GM12891 (cell line): ENCODE results near the gene CDKN2B.

Experiments used
- DNase-seq: peaks from one replicate; pipeline ENCODE4 v3.0.0; 2011; ENCODE audit warnings: low spot score; ENCODE audit not compliant: insufficient read length
- FAIRE-seq: peaks from 2 replicates; lab custom pipeline; 2011; peaks lifted over from hg19 to GRCh38; lab: Jason Lieb, UNC
- PAX5 ChIP-seq: IDR thresholded peaks from 2 replicates; pipeline ENCODE4 v1.6.1; 2011; ENCODE audit warnings: low read length, moderate library complexity, mild to moderate bottlenecking; ENCODE audit not compliant: insufficient read depth, severe bottlenecking
- POLR2A ChIP-seq: IDR thresholded peaks from 2 replicates; pipeline ENCODE4 v1.6.1; 2011; ENCODE audit warnings: low read depth, low read length, control low read depth
- POLR2AphosphoS5 ChIP-seq: IDR thresholded peaks from 2 replicates; pipeline ENCODE4 v1.6.1; 2011; ENCODE audit warnings: low read depth, low read length, control low read depth
- POU2F2 ChIP-seq: IDR thresholded peaks from 2 replicates; pipeline ENCODE4 v1.6.1; 2011; ENCODE audit warnings: low read depth, mild to moderate bottlenecking, control low read depth, low read length, moderate library complexity
- SPI1 ChIP-seq: IDR thresholded peaks from 2 replicates; pipeline ENCODE4 v1.6.1; 2011; ENCODE audit warnings: low read depth, low read length, control low read depth
- TAF1 ChIP-seq: IDR thresholded peaks from 2 replicates; pipeline ENCODE4 v1.6.1; 2011; ENCODE audit warnings: low read depth, low read length, control low read depth

The CDKN2B gene

DNA sequence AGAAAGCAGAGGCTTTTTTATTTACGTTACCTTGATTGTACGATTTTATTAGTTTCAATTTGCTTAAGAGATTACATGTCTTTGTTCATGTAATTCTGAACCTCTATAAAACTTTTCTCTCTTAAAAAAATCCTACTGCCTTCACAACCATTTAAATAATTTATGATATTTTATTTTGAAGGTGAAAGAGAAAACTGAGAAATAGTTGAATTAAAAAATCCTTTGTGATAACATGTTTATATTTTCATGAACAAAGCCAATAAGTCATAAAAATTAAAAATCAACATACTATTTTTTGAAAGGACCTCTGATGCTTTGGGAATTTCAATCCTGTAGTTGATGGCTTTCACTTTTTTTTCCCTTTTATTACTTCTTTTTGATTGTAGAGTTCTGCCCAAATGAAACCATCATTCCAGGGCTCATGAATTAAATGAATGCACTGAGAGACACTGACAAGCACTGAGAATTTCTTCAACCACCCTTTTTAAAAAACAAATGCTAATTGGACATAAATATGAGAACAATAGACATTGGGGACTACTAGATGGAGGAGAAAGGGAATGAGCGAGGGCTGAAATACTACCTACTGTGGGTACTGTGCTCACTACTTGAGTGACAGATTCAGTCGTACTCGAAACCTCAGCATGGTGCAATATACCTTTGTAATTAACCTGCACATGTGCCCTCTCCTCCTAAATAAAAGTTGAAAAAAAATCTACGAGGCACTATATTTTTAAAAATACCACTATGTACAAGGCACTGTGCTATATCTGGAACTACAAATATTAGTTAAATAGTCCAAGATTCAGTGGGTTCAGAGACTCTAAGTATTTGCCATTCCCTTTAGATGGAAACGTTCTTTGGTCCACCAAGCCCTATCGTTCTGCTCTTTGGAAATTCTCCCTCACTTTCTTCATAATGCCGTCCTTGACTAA, 20.8 kb downstream of the CDKN2B start:
- DNase-seq (no peak), FAIRE-seq (no peak)
- TF ChIP-seq PAX5: no peak
- no peak for TF ChIP-seq POLR2A

DNA sequence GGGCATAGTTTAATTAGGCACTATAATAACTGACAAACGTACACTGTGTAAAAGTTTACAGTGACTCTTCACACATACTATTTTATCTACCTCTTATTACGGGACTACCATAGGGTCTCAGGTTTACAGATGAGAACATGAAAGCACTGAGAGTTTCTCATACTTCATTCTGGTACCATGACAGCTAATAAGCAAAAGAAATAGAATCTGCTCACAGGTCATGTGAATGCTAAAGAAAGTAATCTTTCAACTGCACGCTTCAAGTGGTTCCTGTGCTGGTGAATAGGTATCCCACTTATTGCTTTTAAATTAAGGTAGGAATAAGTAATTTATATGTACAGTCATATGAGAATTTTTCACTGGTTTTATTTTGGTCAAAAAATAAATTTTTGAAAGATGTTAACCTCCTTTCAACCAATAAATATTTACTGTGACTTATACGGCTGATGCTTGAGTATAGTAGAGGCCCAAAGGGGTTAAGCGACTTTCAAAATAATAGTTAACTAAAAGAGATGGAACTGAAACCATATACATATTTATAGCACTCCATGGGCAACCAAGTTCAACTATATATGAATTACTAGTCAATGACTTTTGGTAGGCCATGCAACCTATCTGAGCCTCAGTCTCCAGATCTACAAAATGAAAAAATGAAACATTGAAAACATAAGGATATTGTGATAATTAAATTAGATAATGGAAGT, 23.0 kb downstream of the CDKN2B start:
- DNase-seq: no peak
- no peak for TF ChIP-seq TAF1
- no peak for TF ChIP-seq PAX5
- no peak for TF ChIP-seq SPI1
- no peak for TF ChIP-seq POU2F2
- no peak for TF ChIP-seq POLR2AphosphoS5
- no peak for TF ChIP-seq POLR2A
- no peak for FAIRE-seq

DNA sequence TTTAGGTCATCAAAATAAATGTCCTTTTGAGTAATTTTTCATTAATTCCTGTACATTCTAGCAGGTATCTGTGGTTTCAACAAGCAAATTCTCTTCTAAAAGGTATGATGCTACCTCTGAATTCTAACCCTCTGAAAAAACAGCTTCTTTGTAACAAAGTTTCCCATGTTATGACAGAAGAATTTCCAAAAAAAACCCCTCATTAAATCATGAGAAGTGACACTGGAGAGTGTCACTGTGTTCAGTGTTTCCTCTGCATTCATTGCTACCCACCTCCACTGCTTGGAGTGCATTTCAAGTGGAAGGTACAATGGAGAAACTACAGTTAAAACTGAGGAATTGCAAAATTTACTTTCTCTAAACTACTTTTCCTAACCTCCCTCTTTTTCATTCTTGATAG, 25.0 kb downstream of the CDKN2B start:
- FAIRE-seq (no peak), DNase-seq (no peak)
- no peak for TF ChIP-seq PAX5
- no peak for TF ChIP-seq SPI1
- no peak for TF ChIP-seq POU2F2
- no peak for TF ChIP-seq TAF1
- TF ChIP-seq POLR2A: no peak
- no peak for TF ChIP-seq POLR2AphosphoS5

DNA sequence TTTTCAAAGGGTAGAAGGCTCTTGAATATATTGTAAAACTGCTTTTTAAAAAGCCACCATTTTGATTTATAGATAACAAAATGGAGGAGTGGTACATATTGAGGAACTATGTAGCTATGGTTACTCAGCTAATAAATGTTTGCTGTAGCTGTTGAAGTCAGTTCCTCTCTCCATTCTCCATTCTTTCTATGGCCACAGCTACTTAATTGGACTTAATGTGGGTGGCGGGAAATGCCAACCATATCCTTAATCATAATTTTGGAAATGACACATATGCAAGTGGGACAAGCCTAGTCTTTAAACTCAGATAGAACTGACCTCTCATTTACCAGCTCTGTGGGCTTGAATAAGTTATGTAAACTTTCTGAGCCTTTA, 25.6 kb downstream of the CDKN2B start:
- no peak for DNase-seq
- no peak for FAIRE-seq
- TF ChIP-seq POLR2A (no peak), PAX5 (no peak), POU2F2 (no peak), POLR2AphosphoS5 (no peak), SPI1 (no peak), TAF1 (no peak)

DNA sequence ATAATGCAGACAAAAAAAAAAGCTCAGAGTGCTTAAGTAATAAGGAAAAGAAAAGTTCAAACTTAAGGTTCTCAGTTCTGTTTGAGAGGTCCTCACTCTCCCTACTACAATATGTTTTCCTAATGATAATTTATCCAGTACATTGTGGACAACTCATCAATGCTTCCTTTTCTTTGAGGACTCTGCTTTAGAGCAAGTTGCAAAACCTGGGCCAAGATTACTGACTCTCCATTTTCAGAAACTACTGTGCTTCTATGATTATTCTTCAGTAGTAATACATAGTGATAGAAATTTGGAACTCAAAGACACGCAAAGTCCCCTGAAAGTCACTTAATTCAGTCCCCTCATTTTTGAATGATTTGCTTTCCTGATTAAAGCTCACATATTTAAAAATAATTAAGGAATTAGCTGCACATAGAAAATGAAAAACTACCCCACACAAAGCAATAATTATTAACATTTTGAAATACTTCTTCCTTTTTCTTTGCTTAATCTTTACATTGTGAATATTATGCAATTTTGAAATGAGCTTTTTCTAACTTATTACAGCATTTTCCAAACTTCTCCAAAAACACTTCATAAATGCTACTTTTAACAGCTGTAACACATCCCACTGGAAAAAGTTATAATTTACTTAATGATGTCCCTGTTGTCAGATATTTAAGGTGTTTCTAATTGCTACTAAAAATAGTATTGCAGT, 26.1 kb downstream of the CDKN2B start:
- TF ChIP-seq POU2F2 (no peak), POLR2AphosphoS5 (no peak), SPI1 (no peak), PAX5 (no peak), POLR2A (no peak), TAF1 (no peak)
- DNase-seq: no peak
- FAIRE-seq: no peak

DNA sequence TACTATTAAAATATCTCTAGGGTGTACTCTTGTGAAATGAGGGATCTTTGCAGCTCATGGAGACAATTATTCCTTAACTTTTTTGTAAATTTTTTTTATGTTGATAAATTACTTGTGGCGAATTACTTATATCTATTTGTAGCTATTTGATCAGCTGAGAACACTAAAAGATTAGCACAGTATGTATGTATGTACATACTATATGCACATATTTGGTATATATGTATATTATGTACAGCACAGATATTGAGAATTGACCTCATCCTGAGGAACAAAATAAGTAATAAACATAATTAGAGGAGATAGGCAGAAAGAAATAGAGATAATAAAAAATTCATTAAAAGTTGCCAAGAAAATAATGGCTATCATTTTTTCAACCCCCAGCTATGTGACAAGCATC, 26.7 kb downstream of the CDKN2B start:
- TF ChIP-seq POU2F2: no peak
- TF ChIP-seq POLR2AphosphoS5: no peak
- no peak for DNase-seq
- FAIRE-seq: no peak

DNA sequence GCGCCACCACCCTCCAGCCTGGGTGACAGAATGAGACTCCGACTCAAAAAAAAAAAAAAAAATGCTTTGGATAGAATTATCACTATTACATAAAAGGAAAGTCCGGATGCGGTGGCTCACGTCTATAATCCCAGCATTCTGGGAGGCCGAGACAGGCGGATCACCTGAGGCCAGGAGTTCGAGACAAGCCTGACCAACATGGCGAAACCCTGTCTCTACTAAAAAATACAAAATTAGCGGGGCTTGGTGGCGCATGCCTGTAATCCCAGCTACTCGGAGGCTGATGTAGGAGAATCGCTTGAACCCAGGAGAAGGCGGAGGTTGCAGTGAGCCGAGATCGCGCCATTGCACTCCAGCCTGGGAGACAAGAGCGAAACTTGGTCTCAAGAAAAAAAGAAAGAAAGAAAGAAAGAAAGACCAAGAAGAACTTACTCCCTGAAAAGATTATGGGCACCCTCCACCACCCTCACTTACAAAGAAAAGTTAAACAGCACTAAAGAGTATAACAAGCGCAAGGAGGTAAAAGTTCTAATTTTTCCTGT, 32.7 kb downstream of the CDKN2B start:
- FAIRE-seq: no peak
- no peak for TF ChIP-seq POU2F2
- no peak for TF ChIP-seq POLR2AphosphoS5
- no peak for TF ChIP-seq SPI1
- TF ChIP-seq TAF1: no peak
- TF ChIP-seq PAX5: no peak
- TF ChIP-seq POLR2A: no peak
- no peak for DNase-seq

DNA sequence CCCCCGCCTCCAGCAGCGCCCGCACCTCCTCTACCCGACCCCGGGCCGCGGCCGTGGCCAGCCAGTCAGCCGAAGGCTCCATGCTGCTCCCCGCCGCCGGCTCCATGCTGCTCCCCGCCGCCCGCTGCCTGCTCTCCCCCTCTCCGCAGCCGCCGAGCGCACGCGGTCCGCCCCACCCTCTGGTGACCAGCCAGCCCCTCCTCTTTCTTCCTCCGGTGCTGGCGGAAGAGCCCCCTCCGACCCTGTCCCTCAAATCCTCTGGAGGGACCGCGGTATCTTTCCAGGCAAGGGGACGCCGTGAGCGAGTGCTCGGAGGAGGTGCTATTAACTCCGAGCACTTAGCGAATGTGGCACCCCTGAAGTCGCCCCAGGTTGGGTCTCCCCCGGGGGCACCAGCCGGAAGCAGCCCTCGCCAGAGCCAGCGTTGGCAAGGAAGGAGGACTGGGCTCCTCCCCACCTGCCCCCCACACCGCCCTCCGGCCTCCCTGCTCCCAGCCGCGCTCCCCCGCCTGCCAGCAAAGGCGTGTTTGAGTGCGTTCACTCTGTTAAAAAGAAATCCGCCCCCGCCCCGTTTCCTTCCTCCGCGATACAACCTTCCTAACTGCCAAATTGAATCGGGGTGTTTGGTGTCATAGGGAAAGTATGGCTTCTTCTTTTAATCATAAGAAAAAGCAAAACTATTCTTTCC, 34.2 kb downstream of the CDKN2B start:
- TF ChIP-seq POU2F2 (no peak), POLR2A (no peak), TAF1 (no peak), PAX5 (no peak), POLR2AphosphoS5 (no peak), SPI1 (no peak)
- FAIRE-seq (no peak), DNase-seq (no peak)

DNA sequence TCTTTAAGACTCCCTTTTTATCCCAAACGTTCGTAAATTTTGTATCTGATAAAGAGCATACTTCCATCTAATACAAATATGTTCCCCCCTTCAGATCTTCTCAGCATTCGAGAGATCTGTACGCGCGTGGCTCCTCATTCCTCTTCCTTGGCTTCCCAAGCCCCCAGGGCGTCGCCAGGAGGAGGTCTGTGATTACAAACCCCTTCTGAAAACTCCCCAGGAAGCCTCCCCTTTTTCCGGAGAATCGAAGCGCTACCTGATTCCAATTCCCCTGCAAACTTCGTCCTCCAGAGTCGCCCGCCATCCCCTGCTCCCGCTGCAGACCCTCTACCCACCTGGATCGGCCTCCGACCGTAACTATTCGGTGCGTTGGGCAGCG, 34.8 kb downstream of the CDKN2B start:
- TF ChIP-seq POLR2A (no peak), TAF1 (no peak), PAX5 (no peak), POLR2AphosphoS5 (no peak), SPI1 (no peak), POU2F2 (no peak)
- no peak for DNase-seq
- FAIRE-seq: no peak
